Measurements from ENCODE around the gene TMEM132E. TPM values are rescaled to one million over a fixed set of nuclear protein-coding genes. Genes with fewer than 3 reads are reported as not detected.

The TMEM132E gene
- total RNA-seq, 1 donor from 2014 or later, result not detected

DNA sequence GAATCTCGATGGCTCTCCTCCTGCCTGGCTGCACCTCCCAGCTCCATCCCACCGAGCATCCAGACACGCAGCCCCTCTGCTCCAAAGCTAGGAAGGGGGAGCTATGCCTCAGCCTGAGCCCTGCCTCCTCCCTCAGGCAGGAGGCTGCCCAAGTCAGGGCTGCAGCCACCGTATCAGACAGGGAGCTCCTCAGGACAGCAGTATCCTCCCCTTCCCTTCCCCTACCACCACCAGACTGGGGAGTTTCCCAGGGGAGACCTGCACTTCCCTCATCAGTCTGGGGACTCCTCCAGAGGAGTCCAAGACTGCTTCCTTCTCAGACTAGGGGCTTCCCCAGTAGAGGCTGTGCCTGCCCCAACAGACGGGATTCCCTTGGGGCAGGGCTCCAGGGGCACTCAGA, 17.5 kb downstream of the TMEM132E start:
- Mint-ChIP-seq H3K36me3 (ENCODE audit: low read depth) (no peaks in the 10 kb centered on the region), H3K4me1 (ENCODE audit: low read depth) (no peaks in the 10 kb centered on the region), H3K9me3 (no peaks in the 10 kb centered on the region), H3K27me3 (ENCODE audit: insufficient read depth) (peaks cover 18% of the 10 kb centered on the region), H3K27ac (no peak overlapping the region), H3K4me3 (no peak overlapping the region)
- no peak for DNase-seq (ENCODE audit: low spot score)
- intact Hi-C loops (cut with micrococcal nuclease), result no loop called here

DNA sequence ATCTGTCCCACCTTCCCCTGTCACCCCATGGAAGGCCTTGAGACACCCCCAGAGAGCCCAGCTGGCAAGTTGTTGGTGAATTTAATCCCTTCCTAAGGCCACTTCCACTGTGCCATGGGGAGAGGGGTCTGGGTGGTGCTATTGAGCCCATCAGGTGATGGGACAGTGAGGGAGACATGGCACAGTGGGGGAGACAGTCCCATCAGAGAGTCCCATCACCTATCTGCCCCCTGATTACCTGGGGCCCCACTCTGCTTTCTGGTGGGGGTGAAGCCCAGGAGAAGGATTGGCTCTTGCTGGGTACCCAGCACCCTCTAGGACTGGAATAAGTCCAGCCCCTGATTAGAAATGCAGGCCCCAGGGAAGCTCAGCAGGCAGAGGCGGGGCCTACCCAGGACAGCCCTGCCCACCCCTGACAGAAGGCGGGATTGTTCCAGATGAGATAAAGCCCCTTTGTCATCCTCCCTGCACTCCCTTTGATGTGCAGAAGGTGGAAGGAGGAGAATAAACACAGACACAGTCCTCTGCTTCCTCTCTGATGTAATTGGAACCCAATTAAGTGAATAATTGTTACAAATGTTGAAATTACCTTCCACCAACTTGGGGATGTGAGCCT, 18.9 kb downstream of the TMEM132E start:
- Mint-ChIP-seq H3K4me1 (ENCODE audit: low read depth) (no peaks in the 10 kb centered on the region), H3K27ac (no peak overlapping the region), H3K27me3 (ENCODE audit: insufficient read depth) (peaks cover 13% of the 10 kb centered on the region), H3K9me3 (no peaks in the 10 kb centered on the region), H3K36me3 (ENCODE audit: low read depth) (no peaks in the 10 kb centered on the region), H3K4me3 (no peak overlapping the region)
- no peak for DNase-seq (ENCODE audit: low spot score)
- intact Hi-C loops (cut with micrococcal nuclease), result no loop called here

DNA sequence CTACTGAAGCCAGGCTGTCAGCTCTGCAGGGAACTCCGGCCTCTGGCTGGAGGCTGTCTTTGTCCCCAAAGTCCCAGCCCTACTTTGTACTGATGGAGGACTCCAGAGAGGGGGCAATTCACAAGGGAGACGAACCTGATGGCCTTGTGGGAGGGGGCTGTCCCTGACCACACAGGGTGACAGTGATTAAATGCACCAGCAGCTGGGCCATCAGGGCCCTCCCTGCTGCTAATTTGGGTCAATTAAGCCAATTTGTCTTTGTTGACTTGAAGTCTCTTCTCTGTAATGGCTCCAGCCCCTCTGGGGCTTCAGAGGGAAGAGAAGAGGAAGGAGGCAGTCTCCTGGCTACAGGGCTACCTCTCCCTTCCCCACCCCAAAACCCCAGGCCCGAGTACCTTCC, 22.0 kb downstream of the TMEM132E start:
- no peaks in the 10 kb centered on the region for H3K4me1 Mint-ChIP-seq (ENCODE audit: low read depth)
- intact Hi-C loops (cut with micrococcal nuclease), result no loop called here
- H3K4me3 Mint-ChIP-seq, result no peak overlapping the region
- peaks cover 3% of the 10 kb centered on the region for H3K27me3 Mint-ChIP-seq (ENCODE audit: insufficient read depth)
- H3K9me3 Mint-ChIP-seq, result no peaks in the 10 kb centered on the region
- DNase-seq (ENCODE audit: low spot score), result no peak
- H3K36me3 Mint-ChIP-seq (ENCODE audit: low read depth), result no peaks in the 10 kb centered on the region
- H3K27ac Mint-ChIP-seq, result no peak overlapping the region

DNA sequence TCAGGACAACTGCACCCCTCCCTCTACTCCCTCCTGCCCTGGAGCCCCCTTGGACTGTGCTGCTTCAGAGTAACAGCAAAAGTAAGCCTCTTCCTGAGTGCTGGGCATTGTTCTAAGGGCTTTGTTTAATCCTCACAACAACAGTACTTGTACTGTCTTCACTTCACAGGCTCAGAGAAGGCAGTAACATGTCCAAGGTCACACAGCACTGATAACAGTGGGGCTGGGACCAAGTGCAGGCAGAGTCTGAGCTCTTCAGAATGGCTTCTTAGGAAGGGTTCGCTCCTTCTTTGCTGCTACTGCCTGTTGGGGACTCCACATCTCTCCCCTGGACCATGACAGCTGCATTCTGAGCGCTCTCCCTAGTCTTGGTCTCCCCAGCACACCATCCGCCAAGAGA, 24.6 kb downstream of the TMEM132E start:
- H3K27ac Mint-ChIP-seq, result no peak overlapping the region
- no peaks in the 10 kb centered on the region for H3K4me1 Mint-ChIP-seq (ENCODE audit: low read depth)
- H3K9me3 Mint-ChIP-seq, result no peaks in the 10 kb centered on the region
- H3K27me3 Mint-ChIP-seq (ENCODE audit: insufficient read depth), result peaks cover 13% of the 10 kb centered on the region
- H3K4me3 Mint-ChIP-seq, result no peak overlapping the region
- no peaks in the 10 kb centered on the region for H3K36me3 Mint-ChIP-seq (ENCODE audit: low read depth)
- intact Hi-C loops (cut with micrococcal nuclease), result no loop called here
- no peak for DNase-seq (ENCODE audit: low spot score)

DNA sequence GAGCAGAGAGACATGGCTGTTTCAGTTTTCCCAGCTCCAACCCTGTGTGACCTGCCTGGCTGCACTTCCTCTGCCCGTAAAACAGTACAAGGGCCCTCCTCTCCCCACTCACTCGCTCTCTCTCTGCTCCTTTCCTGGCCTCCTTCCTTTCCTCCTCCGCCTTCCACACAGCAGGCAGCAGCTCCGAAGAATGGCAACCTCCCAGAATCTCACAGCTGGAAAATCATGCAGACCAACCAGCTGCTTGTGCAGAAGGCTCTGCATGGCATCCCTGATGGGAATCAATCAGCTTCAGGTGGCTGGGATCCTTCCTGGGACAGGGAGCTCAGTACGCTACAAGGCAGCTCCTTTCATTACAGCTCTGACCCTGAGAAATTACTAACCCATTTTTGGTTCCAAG, 27.4 kb downstream of the TMEM132E start:
- intact Hi-C loops (cut with micrococcal nuclease), result no loop called here
- H3K27me3 Mint-ChIP-seq (ENCODE audit: insufficient read depth), result peaks cover 28% of the 10 kb centered on the region

DNA sequence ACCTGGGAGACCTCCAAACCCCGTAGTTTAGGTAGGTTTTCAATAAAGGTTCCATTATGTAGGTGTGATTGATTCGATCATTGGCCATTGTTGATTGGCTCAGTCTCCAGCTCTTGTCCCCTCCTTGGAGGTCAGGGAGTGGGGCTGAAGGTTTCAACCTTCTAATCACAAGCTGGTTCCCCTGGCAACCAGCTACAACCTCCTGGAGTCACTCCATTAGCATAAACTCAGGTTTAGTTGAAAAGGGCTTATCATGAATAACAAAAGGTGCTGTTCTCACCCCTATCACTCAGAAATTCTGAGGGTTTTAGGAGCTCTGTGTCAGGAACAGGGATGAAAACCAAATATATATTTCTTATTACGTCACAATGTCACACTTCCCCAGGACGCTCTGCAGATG, 28.5 kb downstream of the TMEM132E start:
- Mint-ChIP-seq H3K9me3 (no peaks in the 10 kb centered on the region), H3K36me3 (ENCODE audit: low read depth) (no peaks in the 10 kb centered on the region), H3K4me1 (ENCODE audit: low read depth) (no peaks in the 10 kb centered on the region), H3K27me3 (ENCODE audit: insufficient read depth) (peaks cover 28% of the 10 kb centered on the region), H3K4me3 (no peak overlapping the region), H3K27ac (no peak overlapping the region)
- DNase-seq (ENCODE audit: low spot score), result no peak
- intact Hi-C loops (cut with micrococcal nuclease), result no loop called here

More for the DNA sequence above, 27.4 kb downstream of the TMEM132E start:
- Mint-ChIP-seq H3K36me3 (ENCODE audit: low read depth) (no peaks in the 10 kb centered on the region), H3K27ac (no peak overlapping the region), H3K4me1 (ENCODE audit: low read depth) (no peaks in the 10 kb centered on the region), H3K9me3 (no peaks in the 10 kb centered on the region), H3K4me3 (no peak overlapping the region)
- DNase-seq (ENCODE audit: low spot score), result no peak

DNA sequence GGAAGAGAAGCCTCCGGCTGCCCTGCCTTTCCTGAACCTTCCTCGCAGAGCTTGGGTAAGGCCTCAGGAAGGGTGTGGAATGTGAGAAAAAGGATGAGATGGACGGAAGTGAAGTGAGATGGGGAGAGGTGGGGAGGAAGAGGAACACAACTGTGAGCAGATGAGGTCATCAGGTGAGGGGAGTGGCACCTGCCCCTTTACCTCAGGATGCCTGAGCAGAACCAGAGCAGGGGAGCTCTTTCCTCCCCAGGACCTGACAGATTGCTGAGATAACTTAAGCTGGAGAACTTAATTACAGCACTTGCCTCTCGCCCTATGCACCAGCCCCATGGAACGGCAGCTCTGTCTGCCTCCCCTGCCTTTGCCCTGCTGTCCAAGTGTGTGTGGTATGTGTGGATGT, 29.8 kb downstream of the TMEM132E start:
- Mint-ChIP-seq H3K27ac (no peak overlapping the region), H3K4me1 (ENCODE audit: low read depth) (no peaks in the 10 kb centered on the region), H3K9me3 (no peaks in the 10 kb centered on the region), H3K27me3 (ENCODE audit: insufficient read depth) (peaks cover 32% of the 10 kb centered on the region), H3K4me3 (no peak overlapping the region), H3K36me3 (ENCODE audit: low read depth) (no peaks in the 10 kb centered on the region)
- DNase-seq (ENCODE audit: low spot score), result no peak
- intact Hi-C loops (cut with micrococcal nuclease), result no loop called here

DNA sequence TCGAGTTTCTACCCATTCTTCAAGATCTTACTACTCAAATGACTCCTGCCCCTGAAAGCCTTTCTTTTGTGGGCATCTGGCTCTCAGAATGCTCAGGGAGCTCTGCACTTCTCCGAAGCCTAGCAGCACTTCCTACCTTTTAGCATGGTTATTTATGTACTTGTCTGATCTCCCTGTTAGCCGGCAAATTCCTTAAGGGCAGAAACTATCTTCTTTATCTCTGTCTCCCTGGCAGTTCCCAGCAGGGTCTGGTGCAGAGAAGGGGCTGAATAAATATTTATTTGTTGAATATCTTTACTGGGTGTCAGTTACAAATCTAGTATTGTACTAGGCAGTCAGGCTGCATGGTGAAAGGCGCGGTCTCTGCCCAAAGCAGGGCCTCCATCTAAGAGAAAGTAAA, 30.7 kb downstream of the TMEM132E start:
- intact Hi-C loops (cut with micrococcal nuclease), result no loop called here
- DNase-seq (ENCODE audit: low spot score), result no peak
- no peaks in the 10 kb centered on the region for H3K4me1 Mint-ChIP-seq (ENCODE audit: low read depth)
- no peak overlapping the region for H3K4me3 Mint-ChIP-seq
- H3K27ac Mint-ChIP-seq, result no peak overlapping the region
- no peaks in the 10 kb centered on the region for H3K9me3 Mint-ChIP-seq
- no peaks in the 10 kb centered on the region for H3K36me3 Mint-ChIP-seq (ENCODE audit: low read depth)
- H3K27me3 Mint-ChIP-seq (ENCODE audit: insufficient read depth), result peaks cover 36% of the 10 kb centered on the region

DNA sequence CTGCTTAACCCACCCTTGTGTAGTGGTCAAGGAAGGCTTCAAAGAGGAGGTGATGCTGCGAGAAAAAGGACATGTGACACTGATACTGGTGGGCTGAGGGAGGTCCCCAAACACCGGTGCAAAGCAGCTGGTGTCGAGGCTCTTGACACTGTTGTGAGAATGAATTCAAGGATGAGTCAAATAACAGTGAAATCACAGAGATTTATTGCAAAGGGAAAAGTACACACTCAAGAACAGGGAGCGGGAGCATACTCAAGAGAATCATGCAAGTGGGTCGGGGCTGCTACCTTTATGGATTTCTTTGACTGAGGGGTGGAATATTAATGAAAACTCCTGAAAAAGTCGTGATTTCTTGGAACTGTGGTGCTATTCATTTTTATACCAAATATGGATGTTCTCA, 31.1 kb downstream of the TMEM132E start:
- intact Hi-C loops (cut with micrococcal nuclease), result no loop called here
- Mint-ChIP-seq H3K27me3 (ENCODE audit: insufficient read depth) (peaks cover 40% of the 10 kb centered on the region), H3K9me3 (no peaks in the 10 kb centered on the region), H3K27ac (no peak overlapping the region), H3K4me1 (ENCODE audit: low read depth) (no peaks in the 10 kb centered on the region), H3K4me3 (no peak overlapping the region), H3K36me3 (ENCODE audit: low read depth) (no peaks in the 10 kb centered on the region)
- DNase-seq (ENCODE audit: low spot score), result no peak

DNA sequence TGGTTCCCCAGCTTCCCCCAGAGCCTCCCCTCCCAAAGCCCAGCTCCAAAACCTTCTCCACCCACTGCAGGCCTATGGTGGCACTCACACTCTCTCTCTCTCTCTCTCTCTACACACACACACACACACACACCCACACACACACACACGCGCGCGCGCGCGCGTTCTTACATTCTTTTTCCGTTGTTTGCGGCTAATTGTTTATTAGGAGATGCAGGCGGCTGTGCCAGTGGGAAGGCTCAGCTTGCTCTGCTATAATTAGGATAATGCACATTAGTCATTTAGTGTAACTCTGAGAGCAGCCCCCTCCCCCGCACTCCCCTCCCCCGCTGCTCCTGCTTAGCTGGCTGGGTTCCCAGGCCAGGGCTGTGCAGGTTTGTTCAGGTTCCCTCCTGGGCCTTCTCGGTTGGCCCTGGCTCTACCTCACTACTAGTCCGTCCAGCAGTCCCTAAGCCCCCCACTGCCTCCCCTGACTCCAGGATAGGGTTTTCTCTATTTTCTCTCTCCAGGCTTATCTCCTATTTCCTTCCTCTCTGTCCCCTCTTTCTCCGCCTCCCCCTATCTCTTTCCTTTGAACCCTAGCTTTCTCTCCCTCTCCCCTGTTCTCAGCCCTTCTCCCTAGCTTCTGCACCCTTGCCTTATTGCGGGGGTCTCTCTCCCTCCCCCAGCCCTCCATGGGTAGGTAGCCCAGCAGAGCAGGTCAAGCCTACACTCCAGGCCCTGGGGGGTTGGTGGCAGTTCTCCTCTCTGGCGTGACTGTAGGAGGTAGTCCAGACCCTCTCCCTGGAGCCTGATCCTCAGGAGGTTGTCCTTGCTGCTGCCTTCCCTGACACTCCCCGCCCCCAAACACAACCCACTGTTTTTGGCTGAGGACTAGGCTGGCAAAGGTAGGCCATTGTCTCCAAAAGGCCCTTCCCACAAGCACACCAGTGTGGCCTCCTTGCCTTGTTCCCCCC, 34.0 kb downstream of the TMEM132E start:
- no peak for DNase-seq (ENCODE audit: low spot score)
- Mint-ChIP-seq H3K4me1 (ENCODE audit: low read depth) (no peaks in the 10 kb centered on the region), H3K4me3 (no peak overlapping the region), H3K27ac (no peak overlapping the region), H3K27me3 (ENCODE audit: insufficient read depth) (peaks cover 41% of the 10 kb centered on the region), H3K9me3 (no peaks in the 10 kb centered on the region), H3K36me3 (ENCODE audit: low read depth) (no peaks in the 10 kb centered on the region)
- intact Hi-C loops (cut with micrococcal nuclease), result no loop called here

DNA sequence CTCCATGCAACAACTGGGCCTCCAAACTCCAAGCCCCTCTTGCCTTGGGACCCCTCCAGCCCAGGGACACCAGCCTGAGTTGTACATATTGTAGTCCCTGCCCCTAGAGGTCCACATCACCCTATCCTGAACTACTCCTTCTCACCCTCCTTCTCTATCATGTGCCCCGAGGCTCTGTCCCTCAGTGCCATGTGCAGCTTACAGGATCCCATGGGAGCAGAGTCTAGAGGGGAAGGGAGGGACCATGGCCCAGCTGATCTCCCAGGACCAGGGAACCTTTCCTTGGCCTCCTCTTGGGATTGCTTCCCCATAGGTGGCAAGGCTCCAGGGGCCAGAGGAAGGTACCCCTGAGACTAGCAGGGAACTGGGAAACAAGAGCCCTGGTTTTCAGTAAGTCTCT, 35.3 kb downstream of the TMEM132E start:
- intact Hi-C loops (cut with micrococcal nuclease), result no loop called here
- no peak for DNase-seq (ENCODE audit: low spot score)
- Mint-ChIP-seq H3K36me3 (ENCODE audit: low read depth) (no peaks in the 10 kb centered on the region), H3K4me1 (ENCODE audit: low read depth) (no peaks in the 10 kb centered on the region), H3K27ac (no peak overlapping the region), H3K9me3 (no peaks in the 10 kb centered on the region), H3K4me3 (no peak overlapping the region), H3K27me3 (ENCODE audit: insufficient read depth) (peaks cover 34% of the 10 kb centered on the region)

DNA sequence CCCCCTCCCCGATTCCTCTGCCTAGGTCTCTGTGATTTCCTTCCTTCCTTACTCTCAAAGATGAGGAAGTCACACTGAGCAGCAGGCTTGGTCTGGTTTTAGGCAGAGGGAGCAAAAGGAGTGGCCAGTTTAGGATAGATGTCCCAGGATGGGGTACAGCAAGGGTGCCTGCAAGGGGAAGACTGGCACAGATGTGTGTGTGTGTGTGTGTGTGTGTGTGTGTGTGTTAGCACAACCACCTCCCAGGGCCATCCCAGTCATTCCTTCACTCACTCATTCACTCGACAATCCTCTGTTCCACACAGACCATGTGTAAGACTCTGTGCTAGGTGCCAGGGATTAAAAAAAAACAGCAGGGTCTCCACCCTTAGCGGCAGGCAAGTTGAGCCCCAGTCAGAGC, 35.9 kb downstream of the TMEM132E start:
- no peak overlapping the region for H3K27ac Mint-ChIP-seq
- H3K27me3 Mint-ChIP-seq (ENCODE audit: insufficient read depth), result peaks cover 28% of the 10 kb centered on the region
- intact Hi-C loops (cut with micrococcal nuclease), result no loop called here
- H3K36me3 Mint-ChIP-seq (ENCODE audit: low read depth), result no peaks in the 10 kb centered on the region
- no peaks in the 10 kb centered on the region for H3K4me1 Mint-ChIP-seq (ENCODE audit: low read depth)
- DNase-seq (ENCODE audit: low spot score), result no peak
- no peaks in the 10 kb centered on the region for H3K9me3 Mint-ChIP-seq
- H3K4me3 Mint-ChIP-seq, result no peak overlapping the region

DNA sequence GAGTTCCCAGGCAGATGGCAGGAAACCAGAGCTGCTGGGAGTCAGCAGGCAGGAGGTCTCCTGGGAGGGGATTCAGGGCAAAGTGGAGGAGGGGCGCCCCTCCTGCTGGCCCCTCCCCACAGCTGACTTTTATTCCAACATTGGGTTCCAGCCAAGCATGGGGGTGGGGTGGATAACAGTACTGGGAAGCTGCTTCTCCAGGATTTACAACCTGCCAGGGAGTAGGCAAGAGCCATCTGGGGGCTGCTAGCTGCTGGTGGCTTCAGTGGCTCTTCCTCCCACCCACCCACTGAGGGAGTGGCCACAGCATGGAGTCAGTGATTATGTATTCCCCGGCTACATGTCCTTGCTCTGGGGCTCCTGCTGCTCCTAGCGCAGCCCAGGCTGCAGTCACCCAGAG, 36.8 kb downstream of the TMEM132E start:
- intact Hi-C loops (cut with micrococcal nuclease), result no loop called here
- no peaks in the 10 kb centered on the region for H3K36me3 Mint-ChIP-seq (ENCODE audit: low read depth)

More for the DNA sequence above, 36.8 kb downstream of the TMEM132E start:
- Mint-ChIP-seq H3K27me3 (ENCODE audit: insufficient read depth) (peaks cover 24% of the 10 kb centered on the region), H3K4me1 (ENCODE audit: low read depth) (no peaks in the 10 kb centered on the region), H3K27ac (no peak overlapping the region), H3K9me3 (no peaks in the 10 kb centered on the region), H3K4me3 (no peak overlapping the region)
- DNase-seq (ENCODE audit: low spot score), result no peak

All from activated T-helper 1 cell treated with anti-CD3 and anti-CD28 coated beads, Interleukin-12 subunit alpha, Interleukin-12 subunit beta, Interleukin-2, Interleukin-4 antibody, amounts not matched to agents 30 ng/mL and 10 ng/mL and 1 ng/mL, durations not matched to agents 14 hours and 24 hours and 36 hours (primary cell).